HG03175 (cell line): ENCODE results near the gene CIITA.
"Not testable (repeated sequence)": the region's sequence is repeated elsewhere in the genome, so short reads cannot be mapped to it uniquely, and the experiment has no call there.

ENCODE experiments used
- ATAC-seq: cut with Tn5 transposase; IDR thresholded peaks from one replicate; pipeline ENCODE4 v1.9.1; 2021; ENCODE audit warnings: mild to moderate bottlenecking, moderate library complexity; ENCODE audit not compliant: unreplicated experiment

Gene CIITA, protein sequence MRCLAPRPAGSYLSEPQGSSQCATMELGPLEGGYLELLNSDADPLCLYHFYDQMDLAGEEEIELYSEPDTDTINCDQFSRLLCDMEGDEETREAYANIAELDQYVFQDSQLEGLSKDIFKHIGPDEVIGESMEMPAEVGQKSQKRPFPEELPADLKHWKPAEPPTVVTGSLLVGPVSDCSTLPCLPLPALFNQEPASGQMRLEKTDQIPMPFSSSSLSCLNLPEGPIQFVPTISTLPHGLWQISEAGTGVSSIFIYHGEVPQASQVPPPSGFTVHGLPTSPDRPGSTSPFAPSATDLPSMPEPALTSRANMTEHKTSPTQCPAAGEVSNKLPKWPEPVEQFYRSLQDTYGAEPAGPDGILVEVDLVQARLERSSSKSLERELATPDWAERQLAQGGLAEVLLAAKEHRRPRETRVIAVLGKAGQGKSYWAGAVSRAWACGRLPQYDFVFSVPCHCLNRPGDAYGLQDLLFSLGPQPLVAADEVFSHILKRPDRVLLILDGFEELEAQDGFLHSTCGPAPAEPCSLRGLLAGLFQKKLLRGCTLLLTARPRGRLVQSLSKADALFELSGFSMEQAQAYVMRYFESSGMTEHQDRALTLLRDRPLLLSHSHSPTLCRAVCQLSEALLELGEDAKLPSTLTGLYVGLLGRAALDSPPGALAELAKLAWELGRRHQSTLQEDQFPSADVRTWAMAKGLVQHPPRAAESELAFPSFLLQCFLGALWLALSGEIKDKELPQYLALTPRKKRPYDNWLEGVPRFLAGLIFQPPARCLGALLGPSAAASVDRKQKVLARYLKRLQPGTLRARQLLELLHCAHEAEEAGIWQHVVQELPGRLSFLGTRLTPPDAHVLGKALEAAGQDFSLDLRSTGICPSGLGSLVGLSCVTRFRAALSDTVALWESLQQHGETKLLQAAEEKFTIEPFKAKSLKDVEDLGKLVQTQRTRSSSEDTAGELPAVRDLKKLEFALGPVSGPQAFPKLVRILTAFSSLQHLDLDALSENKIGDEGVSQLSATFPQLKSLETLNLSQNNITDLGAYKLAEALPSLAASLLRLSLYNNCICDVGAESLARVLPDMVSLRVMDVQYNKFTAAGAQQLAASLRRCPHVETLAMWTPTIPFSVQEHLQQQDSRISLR

DNA sequence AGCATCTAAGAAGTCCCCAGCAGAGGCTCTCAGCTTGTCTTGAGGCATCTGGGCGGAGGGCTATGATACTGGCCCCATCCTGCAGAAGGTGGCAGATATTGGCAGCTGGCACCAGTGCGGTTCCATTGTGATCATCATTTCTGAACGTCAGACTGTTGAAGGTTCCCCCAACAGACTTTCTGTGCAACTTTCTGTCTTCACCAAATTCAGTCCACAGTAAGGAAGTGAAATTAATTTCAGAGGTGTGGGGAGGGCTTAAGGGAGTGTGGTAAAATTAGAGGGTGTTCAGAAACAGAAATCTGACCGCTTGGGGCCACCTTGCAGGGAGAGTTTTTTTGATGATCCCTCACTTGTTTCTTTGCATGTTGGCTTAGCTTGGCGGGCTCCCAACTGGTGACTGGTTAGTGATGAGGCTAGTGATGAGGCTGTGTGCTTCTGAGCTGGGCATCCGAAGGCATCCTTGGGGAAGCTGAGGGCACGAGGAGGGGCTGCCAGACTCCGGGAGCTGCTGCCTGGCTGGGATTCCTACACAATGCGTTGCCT is at the start of gene CIITA:
CIITA (plus strand) TSS at position 404 of the 543 bp plus-strand sequence; CDS start at position 533, 129 bp downstream.
- peak; percentile 57 for ATAC-seq

- ATAC-seq: no peak
Observed at GRCh38 chr16:10827691-10828341, 49.2 kb upstream of the CIITA start.

DNA sequence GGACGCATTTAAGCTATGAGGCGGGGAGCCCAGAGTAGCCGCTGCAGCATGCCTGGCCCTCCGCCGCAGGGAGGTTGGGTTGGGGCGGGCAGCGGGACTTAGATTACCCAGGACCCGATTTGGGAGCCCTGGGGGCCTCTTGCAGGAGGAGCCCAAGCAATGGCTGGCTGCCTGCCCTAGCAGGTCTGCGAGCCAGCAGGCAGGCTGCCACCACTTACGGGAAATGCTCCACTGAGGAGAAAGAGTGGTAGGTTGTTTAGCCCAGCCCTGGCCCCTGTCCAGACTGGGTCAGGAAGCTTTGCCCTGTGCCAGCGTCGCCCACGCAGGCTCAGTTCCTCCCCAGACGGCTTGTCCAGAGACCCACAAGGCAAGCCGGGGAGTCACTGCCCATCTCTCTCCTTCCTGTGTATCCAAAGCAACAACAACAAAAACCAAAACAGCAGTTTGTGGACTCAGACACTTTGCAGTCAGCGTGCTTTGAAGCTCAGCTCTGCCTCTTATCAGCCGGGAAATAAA is 48.1 kb upstream of the CIITA start:
- ATAC-seq: no peak

DNA sequence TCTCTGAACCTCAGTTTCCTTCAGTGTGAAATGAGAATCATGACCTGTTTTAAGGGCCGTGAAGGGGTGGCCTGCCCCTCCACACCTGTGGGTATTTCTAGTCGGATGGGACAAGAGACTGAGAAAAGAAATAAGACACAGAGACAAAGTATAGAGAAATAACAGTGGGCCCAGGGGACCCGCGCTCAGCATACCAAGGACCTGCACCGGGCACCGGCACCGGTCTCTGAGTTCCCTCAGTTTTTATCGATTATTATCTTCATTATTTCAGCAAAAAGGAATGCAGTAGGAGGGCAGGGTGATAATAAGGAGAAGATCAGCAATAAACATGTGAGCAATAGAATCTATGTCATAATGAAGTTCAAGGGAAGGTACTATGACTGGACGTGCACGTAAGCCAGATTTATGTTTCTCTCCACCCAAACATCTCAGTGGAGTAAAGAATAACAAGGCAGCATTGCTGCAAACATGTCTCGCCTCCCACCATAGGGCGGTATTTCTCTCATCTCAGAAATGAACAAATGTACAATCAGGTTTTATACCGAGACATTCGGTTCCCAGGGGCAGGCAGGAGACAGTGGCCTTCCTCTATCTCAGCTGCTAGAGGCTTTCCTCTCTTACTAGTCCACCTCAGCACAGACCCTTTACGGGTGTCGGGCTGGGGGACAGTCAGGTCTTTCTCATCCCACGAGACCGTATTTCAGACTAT is 47.5 kb upstream of the CIITA start:
- ATAC-seq: not testable (repeated sequence)

- ATAC-seq: not testable (repeated sequence)
Observed at GRCh38 chr16:10830240-10830639, 46.8 kb upstream of the CIITA start.

- no peak for ATAC-seq
Observed at GRCh38 chr16:10831894-10832886, 44.8 kb upstream of the CIITA start.

- no peak for ATAC-seq
Observed at GRCh38 chr16:10833271-10833670, 43.7 kb upstream of the CIITA start.

GRCh38 chr16:10834130-10834529 is 42.9 kb upstream of the CIITA start:
- ATAC-seq: no peak

- ATAC-seq: no peak
Observed at GRCh38 chr16:10834766-10835165, 42.2 kb upstream of the CIITA start.

DNA sequence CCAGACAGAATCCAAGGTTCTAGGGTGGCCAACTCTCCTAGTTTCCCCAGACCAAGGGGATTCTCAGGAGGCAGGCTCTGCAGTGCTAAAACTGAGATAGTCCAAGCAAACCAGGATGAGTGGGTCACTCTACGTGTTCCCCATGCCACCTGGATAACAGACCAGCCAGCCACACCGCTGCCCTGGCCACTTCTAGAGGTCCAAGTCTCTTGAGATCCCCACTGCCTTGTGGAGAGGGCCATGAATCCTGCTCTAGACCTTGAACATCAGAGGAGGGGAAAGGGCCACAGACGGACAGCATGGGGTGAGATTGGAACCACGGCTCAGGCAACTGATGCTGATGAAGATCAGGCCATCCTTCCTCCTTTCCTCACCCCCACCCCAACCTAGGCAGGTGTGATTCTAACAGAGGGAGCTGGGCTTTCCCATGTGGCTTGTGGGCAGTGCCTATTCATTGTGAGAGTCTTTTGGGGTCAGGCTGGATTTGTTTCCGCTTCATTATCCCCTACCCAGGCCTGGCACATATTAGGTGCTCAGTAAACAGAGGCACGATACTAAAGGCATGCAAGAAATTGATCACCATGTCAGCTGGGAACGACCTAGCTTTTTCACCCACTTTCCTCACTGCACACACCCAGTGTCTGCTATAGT is 41.6 kb upstream of the CIITA start:
- peak; percentile 65 for ATAC-seq

DNA sequence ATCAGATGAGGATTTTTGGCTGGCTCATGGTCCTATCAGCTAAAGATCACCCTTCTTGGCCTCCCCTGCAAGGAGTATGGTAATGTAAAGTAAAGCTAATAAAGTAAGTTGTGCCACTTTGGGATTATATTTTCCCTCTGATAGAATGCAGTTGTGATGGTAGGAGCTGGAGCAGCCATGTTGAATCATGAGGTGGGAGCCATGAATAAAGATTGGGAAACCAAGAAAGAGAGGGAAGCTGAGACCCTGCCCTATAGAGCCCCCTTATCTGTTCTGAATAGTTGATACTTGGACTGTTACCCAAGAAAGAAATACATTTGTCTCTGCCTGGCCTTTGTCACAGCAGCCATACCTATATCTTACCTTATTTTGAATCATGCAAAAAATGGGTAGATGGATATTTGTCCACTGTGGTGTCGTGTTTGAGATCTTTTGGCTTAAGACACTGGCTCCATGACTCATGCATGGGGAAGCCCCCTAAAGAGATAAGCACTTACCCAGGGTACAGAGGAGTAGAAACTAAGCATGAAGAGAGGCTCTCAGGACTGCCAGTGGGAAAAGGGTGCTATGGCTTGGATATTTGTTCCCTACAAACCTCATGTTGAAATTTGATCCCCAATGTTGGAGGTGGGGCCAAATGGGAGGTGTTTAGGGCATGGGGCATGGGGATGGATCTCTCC is 40.7 kb upstream of the CIITA start:
- ATAC-seq: no peak

GRCh38 chr16:10838621-10839278 is 38.3 kb upstream of the CIITA start:
- no peak for ATAC-seq

DNA sequence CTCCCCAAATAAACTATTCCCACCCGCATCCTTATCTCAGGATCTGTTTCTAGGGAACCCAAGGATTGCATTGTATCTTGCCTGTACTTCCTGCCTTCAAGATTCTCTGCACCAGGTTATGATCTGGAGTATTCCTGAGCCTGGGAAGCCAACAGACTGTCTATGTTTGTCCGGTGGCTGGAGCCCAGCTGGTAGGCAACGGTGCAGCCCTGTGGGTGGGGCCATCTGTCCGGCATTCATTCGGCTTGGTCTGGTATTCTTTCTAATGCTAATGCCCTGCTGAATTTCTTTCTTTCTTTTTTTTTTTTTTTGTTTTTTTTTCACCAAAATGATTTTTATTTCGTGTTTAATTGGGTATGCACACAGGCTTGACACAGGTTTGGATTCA is 37.7 kb upstream of the CIITA start:
- ATAC-seq: no peak

- no peak for ATAC-seq
Observed at GRCh38 chr16:10840703-10841102, 36.3 kb upstream of the CIITA start.

- no peak for ATAC-seq
Observed at GRCh38 chr16:10846213-10846998, 30.6 kb upstream of the CIITA start.

DNA sequence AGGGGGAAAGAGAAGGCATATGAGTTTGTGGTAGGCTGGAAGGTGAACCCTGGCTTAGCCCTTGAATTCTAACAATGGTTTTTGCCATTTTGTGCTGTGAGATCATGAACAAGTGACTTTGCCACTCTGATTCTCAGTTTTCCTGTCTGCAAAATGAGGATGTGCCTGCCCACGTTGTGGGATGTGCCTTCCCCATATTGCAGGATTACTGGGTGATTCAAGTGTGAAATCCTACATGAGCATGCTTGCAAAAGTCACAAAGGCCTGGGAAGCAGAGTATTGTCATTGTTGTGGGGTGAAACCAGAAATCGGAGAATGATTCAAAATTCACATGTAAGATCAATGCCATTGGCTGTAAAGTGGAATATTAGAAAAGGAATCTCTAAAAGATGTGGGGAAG is 29.8 kb upstream of the CIITA start:
- no peak for ATAC-seq
